Mesothelial cell of epicardium (in vitro differentiated cells): Measurements from ENCODE around the gene RPL27A. TPM values are rescaled to one million over a fixed set of nuclear protein-coding genes. Genes with fewer than 3 reads are reported as not detected.

Experiments
- DNase-seq, 2 experiments: peaks; one replicate each; pipeline ENCODE4 v3.0.0; 2021; ENCODE audit warnings: low spot score in 2 of 2; ENCODE audit not compliant: unreplicated experiment in 2 of 2
- H3K27ac Mint-ChIP-seq: 2 replicates; pipeline ENCODE4 v1.8.0; 2021; ENCODE audit warnings: mixed read lengths
- H3K27me3 Mint-ChIP-seq: 2 replicates; pipeline ENCODE4 v1.8.0; 2021; ENCODE audit warnings: low read depth, mixed read lengths
- H3K36me3 Mint-ChIP-seq: 2 replicates; pipeline ENCODE4 v1.8.0; 2021; ENCODE audit warnings: mixed read lengths
- H3K4me1 Mint-ChIP-seq: 2 replicates; pipeline ENCODE4 v1.8.0; 2021; ENCODE audit warnings: mixed read lengths
- H3K4me3 Mint-ChIP-seq: 2 replicates; pipeline ENCODE4 v1.8.0; 2021; ENCODE audit warnings: mild to moderate bottlenecking, moderate library complexity, mixed read lengths
- H3K9me3 Mint-ChIP-seq: 2 replicates; pipeline ENCODE4 v1.8.0; 2021; ENCODE audit warnings: mixed read lengths
- CTCF ChIP-seq: fragments of 200-600 bp; sonication (generic); IDR thresholded peaks from one replicate; pipeline ENCODE4 v1.5.0; 2021; ENCODE audit warnings: antibody characterized with exemption; ENCODE audit not compliant: unreplicated experiment
- total RNA-seq: library from RNA; stranded (reverse); gene quantifications from 3 replicates; pipeline ENCODE4 v1.2.1, GENCODE V29; 2021

The RPL27A gene
- total RNA-seq, 1 donor from 2014 or later, result 923 TPM

- Mint-ChIP-seq H3K9me3 (peaks cover 5% of the 10 kb centered on the region), H3K4me3 (peak overlapping the region; percentile 97), H3K27ac (peak overlapping the region; percentile 99), H3K27me3 (no peaks in the 10 kb centered on the region), H3K4me1 (peaks cover 48% of the 10 kb centered on the region), H3K36me3 (peaks cover 18% of the 10 kb centered on the region)
- no peak for DNase-seq
- TF ChIP-seq CTCF, result no peak
Observed at GRCh38 chr11:8684600-8685290, 2.2 kb downstream of the RPL27A start.

GRCh38 chr11:8685306-8685705 lies 2.7 kb downstream of the RPL27A start:
- peaks cover 52% of the 10 kb centered on the region for H3K4me1 Mint-ChIP-seq
- TF ChIP-seq CTCF, result no peak
- no peak for DNase-seq
- H3K27me3 Mint-ChIP-seq, result no peaks in the 10 kb centered on the region
- no peak overlapping the region for H3K27ac Mint-ChIP-seq
- H3K36me3 Mint-ChIP-seq, result peaks cover 18% of the 10 kb centered on the region
- peaks cover 5% of the 10 kb centered on the region for H3K9me3 Mint-ChIP-seq
- peak overlapping the region; percentile 97 for H3K4me3 Mint-ChIP-seq

DNA sequence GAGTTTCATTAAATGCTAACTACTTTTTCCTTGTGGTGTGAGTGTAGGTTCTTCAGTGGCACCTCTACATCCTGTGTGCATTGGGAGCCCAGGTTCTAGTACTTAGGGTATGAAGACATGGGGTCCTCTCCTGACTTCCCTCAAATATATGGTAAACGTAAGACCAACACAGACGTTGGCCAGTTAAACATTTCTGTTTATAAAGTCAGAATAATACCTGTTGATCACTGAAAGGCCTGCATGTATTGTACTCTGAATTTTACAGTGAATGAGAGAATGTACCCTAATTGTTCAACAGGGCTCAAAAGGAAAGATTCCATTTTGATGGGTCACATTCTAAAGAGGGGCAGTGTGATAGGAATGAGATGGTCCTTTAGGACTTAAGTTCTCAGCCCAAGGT lies 3.2 kb downstream of the RPL27A start:
- no peak for TF ChIP-seq CTCF
- H3K27ac Mint-ChIP-seq, result no peak overlapping the region
- peaks cover 49% of the 10 kb centered on the region for H3K4me1 Mint-ChIP-seq
- H3K4me3 Mint-ChIP-seq, result peak overlapping the region; percentile 97
- H3K27me3 Mint-ChIP-seq, result no peaks in the 10 kb centered on the region
- H3K36me3 Mint-ChIP-seq, result peaks cover 15% of the 10 kb centered on the region
- peaks cover 1% of the 10 kb centered on the region for H3K9me3 Mint-ChIP-seq
- DNase-seq, result no peak

GRCh38 chr11:8686325-8686724 lies 3.7 kb downstream of the RPL27A start:
- Mint-ChIP-seq H3K4me1 (peaks cover 48% of the 10 kb centered on the region), H3K27ac (no peak overlapping the region), H3K9me3 (no peaks in the 10 kb centered on the region), H3K27me3 (no peaks in the 10 kb centered on the region), H3K4me3 (no peak overlapping the region), H3K36me3 (peaks cover 14% of the 10 kb centered on the region)
- DNase-seq, result no peak
- TF ChIP-seq CTCF, result no peak

GRCh38 chr11:8688414-8689362 lies 6.1 kb downstream of the RPL27A start:
- no peak for TF ChIP-seq CTCF
- H3K27ac Mint-ChIP-seq, result peak overlapping the region; percentile 77
- peak overlapping the region; percentile 92 for H3K4me3 Mint-ChIP-seq
- peaks cover 37% of the 10 kb centered on the region for H3K4me1 Mint-ChIP-seq
- H3K36me3 Mint-ChIP-seq, result peaks cover 24% of the 10 kb centered on the region
- peak; percentile 76 to 84 for DNase-seq
- no peaks in the 10 kb centered on the region for H3K27me3 Mint-ChIP-seq
- no peaks in the 10 kb centered on the region for H3K9me3 Mint-ChIP-seq
